HepG2 (cell line): Measurements from ENCODE around the gene GTF2H3. TPM values are rescaled to one million over a fixed set of nuclear protein-coding genes. Genes with fewer than 3 reads are reported as not detected.
A peak's percentile ranks its signal among the peaks of the same experiment; 100 is the strongest.

Source experiments
- ATAC-seq: fragments of 200-7000 bp; cut with Tn5 transposase; 3 replicates; pipeline ENCODE4 v1.9.1; 2020; ENCODE audit warnings: mild to moderate bottlenecking, moderate library complexity
- BruUV-seq: library from RNA; stranded (reverse); fragments of 400-500 nt; replicated peaks from 2 replicates; lab custom pipeline; 2021; lab: Mats Ljungman, UMichigan
- CTCF ChIA-PET: fragments of 300-600 bp; formaldehyde crosslinking; extraction: SDS; loops from one replicate; lab custom pipeline; 2021; ENCODE audit warnings: low total read pairs, inconsistent platforms, low intra/inter-chr PET ratio; lab: Yijun Ruan, JAX
- POLR2A ChIA-PET: fragments of 350-600 bp; sonication (Branson Sonifier 250); formaldehyde crosslinking; loops from one replicate; lab custom pipeline; 2020; ENCODE audit warnings: antibody characterized with exemption, inconsistent platforms; lab: Yijun Ruan, JAX
- DNase-seq: peaks from one replicate; pipeline ENCODE4 v3.0.0-alpha.2; 2015; ENCODE audit warnings: low spot score
- FAIRE-seq: peaks from 3 replicates; lab custom pipeline; 2011; peaks lifted over from hg19 to GRCh38; lab: Jason Lieb, UNC
- H2AFZ ChIP-seq: one replicate; pipeline ENCODE4 v1.6.1; 2011; ENCODE audit warnings: low read length, inconsistent platforms
- H3K27ac ChIP-seq: fragments of 300-600 bp; 3 replicates; pipeline ENCODE4 v1.8.0; 2011; ENCODE audit warnings: mixed run types, mild to moderate bottlenecking, mixed read lengths, low read length, inconsistent platforms; ENCODE audit not compliant: insufficient read depth; ENCODE audit errors: extremely low read length
- H3K27me3 ChIP-seq, 2 experiments: fragments of 200-600 bp in 1 of 2; 2 replicates in 1 of 2; 3 replicates in 1 of 2; pipeline versions ENCODE4 v1.6.0 to v1.8.0; 2011; ENCODE audit warnings: low read length in 2 of 2, mild to moderate bottlenecking in 2 of 2, moderate library complexity in 2 of 2, inconsistent platforms in 1 of 2; ENCODE audit not compliant: insufficient read depth in 2 of 2, control insufficient read depth in 1 of 2
- H3K36me3 ChIP-seq, 2 experiments: fragments of 200-600 bp in 1 of 2; replicated peaks in 1 of 2; 2 replicates in 1 of 2; 3 replicates in 1 of 2; pipeline versions ENCODE4 v1.5.1 to v1.8.0; 2011; ENCODE audit warnings: low read length in 2 of 2, inconsistent platforms in 1 of 2; ENCODE audit not compliant: insufficient read depth in 2 of 2, control insufficient read depth in 1 of 2
- H3K4me1 ChIP-seq: 2 replicates; pipeline ENCODE4 v1.5.1; 2012; ENCODE audit warnings: low read length, inconsistent platforms; ENCODE audit not compliant: insufficient read depth
- H3K4me2 ChIP-seq: 2 replicates; pipeline ENCODE4 v1.6.0; 2011; ENCODE audit warnings: low read depth, low read length, inconsistent platforms
- H3K4me3 ChIP-seq, 3 experiments: fragments of 200-600 bp in 1 of 3; sonication (generic), shearing (Covaris generic) in 1 of 3; replicated peaks in 1 of 3; 2 replicates each; pipeline ENCODE4 v1.5.1; 2011 to 2016; ENCODE audit warnings: low read length in 3 of 3, inconsistent platforms in 2 of 3, low read depth in 2 of 3, mild to moderate bottlenecking in 2 of 3, control low read depth in 1 of 3, mixed read lengths in 1 of 3; ENCODE audit not compliant: insufficient read depth in 1 of 3
- H3K79me2 ChIP-seq: one replicate; pipeline ENCODE4 v1.6.1; 2011; ENCODE audit warnings: low read length, inconsistent platforms; ENCODE audit not compliant: insufficient read depth
- H3K9ac ChIP-seq: 2 replicates; pipeline ENCODE4 v1.6.0; 2011; ENCODE audit warnings: mild to moderate bottlenecking, low read depth, low read length, inconsistent platforms; ENCODE audit not compliant: insufficient read depth
- H3K9me3 ChIP-seq: 2 replicates; pipeline ENCODE4 v1.5.1; 2012; ENCODE audit warnings: mild to moderate bottlenecking, low read length
- H4K20me1 ChIP-seq: 2 replicates; pipeline ENCODE4 v1.6.0; 2011; ENCODE audit warnings: inconsistent platforms, mild to moderate bottlenecking, low read length, moderate library complexity; ENCODE audit not compliant: insufficient read depth
- AGO2 ChIP-seq: fragments of 200-400 bp; formaldehyde crosslinking; optimal IDR thresholded peaks from 2 replicates; pipeline ENCODE3; 2017; ENCODE audit warnings: mild to moderate bottlenecking, low read depth, low read length, moderate library complexity
- CBFB ChIP-seq: sonication (generic); formaldehyde crosslinking; IDR thresholded peaks from 2 replicates; pipeline ENCODE4 v1.4.0; 2020; ENCODE audit warnings: missing genetic modification reagents
- MIXL1 ChIP-seq: IDR thresholded peaks from 2 replicates; pipeline ENCODE4 v1.6.1; 2016
- POLR2AphosphoS2 ChIP-seq: IDR thresholded peaks from 2 replicates; pipeline ENCODE4 v1.6.1; 2011; ENCODE audit warnings: low read depth, low read length, improper control_type of control experiment
- ZFP41 ChIP-seq: sonication (generic); formaldehyde crosslinking; IDR thresholded peaks from 2 replicates; pipeline ENCODE4 v1.4.0; 2020; ENCODE audit warnings: mild to moderate bottlenecking, missing genetic modification reagents, borderline replicate concordance
- ZNF10 ChIP-seq: sonication (generic); formaldehyde crosslinking; IDR thresholded peaks from 2 replicates; pipeline ENCODE4 v1.4.0; 2020; ENCODE audit warnings: mild to moderate bottlenecking, low read depth, missing genetic modification reagents, borderline replicate concordance
- ZNF335 ChIP-seq: sonication (generic); formaldehyde crosslinking; IDR thresholded peaks from 2 replicates; pipeline ENCODE4 v1.4.0; 2020; ENCODE audit warnings: missing genetic modification reagents
- whole genome bisulfite sequencing: methylation state at CpG from one replicate; pipeline ENCODE4 v1.1.6; 2017; ENCODE audit warnings: low lambda C conversion rate; 5-methylcytosine and 5-hydroxymethylcytosine counted together
- in situ Hi-C: cut with HindIII; loops from 2 replicates; pipeline ENCODE4 v1.10.0; 2017; ENCODE audit warnings: low pct_unique_long_range_greater_than_20kb; ENCODE audit not compliant: extremely low pct_ligation_motif_present
- intact Hi-C: fragments of 100-400 bp; cut with micrococcal nuclease; formaldehyde crosslinking; loops from one replicate; pipeline ENCODE4 v1.10.0; 2022; ENCODE audit not compliant: unreplicated experiment
- polyA plus RNA-seq, 8 experiments: library from polyadenylated mRNA; depleted of rRNA in 3 of 8; stranded (reverse) in 7 of 8; unstranded in 1 of 8; fragments of >200 nt; fragmentation: Illumina TruSeq in 4 of 8; extraction: Trizol in 4 of 8; gene quantifications; 2 replicates each; pipeline versions ENCODE4 v1.2.1 to v1.2.3, GENCODE V29; 2011 to 2016; ENCODE audit warnings: low read depth in 4 of 8, missing spikeins in 1 of 8, mixed read lengths in 1 of 8; ENCODE audit not compliant: insufficient read depth in 1 of 8
- total RNA-seq, 5 experiments: library from RNA; depleted of rRNA; stranded (reverse); fragments of >200 nt; fragmentation: Illumina TruSeq; extraction: Trizol; gene quantifications; 2 replicates each; pipeline ENCODE4 v1.2.3, GENCODE V29; 2016; ENCODE audit warnings: low read depth in 1 of 5
- TF ChIP-seq, protein P1 (sequence below), 2 experiments: sonication (generic) in 1 of 2; formaldehyde crosslinking in 1 of 2; IDR thresholded peaks; 2 replicates each; pipeline versions ENCODE4 v1.4.0 to v1.6.1; 2018 to 2020; ENCODE audit warnings: missing genetic modification reagents in 2 of 2, borderline replicate concordance in 1 of 2, low read depth in 1 of 2, mild to moderate bottlenecking in 1 of 2, missing biosample characterization in 1 of 2

GTF2H3 gene
- total and polyA plus RNA-seq, 2 of the 13 experiments (the other 11 are each of a cell fraction or from before 2014, with no cell fraction given), result 35.8 to 58.8 TPM

DNA sequence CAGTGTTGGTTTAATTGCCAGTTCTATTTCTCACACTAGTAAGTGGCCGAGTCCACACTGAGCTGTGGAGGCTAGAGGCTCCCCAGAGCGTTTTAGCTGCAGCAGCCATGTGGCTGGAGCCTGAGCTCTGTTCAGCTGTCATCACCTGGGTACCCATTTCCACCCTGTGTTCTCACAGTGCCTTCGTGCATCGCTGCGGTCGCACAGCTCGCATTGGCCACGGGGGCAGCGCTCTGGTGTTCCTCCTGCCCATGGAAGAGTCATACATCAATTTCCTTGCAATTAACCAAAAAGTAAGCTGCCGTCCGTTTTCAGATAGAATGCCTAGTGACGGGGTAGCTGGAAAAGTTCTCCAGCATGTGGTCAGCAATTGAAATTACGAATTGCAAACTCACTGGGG lies 16.0 kb upstream of the GTF2H3 start:
- H3K9me3 ChIP-seq, result no peaks in the 10 kb centered on the region
- no peak overlapping the region for H2AFZ ChIP-seq
- H4K20me1 ChIP-seq, result 0 out of 2 replicates have a peak, but pooled peaks cover 4% of the 10 kb centered on the region
- no peak overlapping the region for H3K27ac ChIP-seq
- no peak for DNase-seq
- ChIA-PET CTCF (no interaction called here), POLR2A (interaction anchor here (0.7 to 1.0 kb wide), 2 partner anchors 77 to 233 kb away, joined by 3 to 4 read pairs; partner anchors contain the start of gene KMT5A)
- intact Hi-C loops, result no loop called here
- H3K4me1 ChIP-seq, result no peaks in the 10 kb centered on the region
- H3K4me2 ChIP-seq, result no peak overlapping the region
- no peak for TF ChIP-seq CBFB (CRISPR knock-in tag)
- TF ChIP-seq AGO2, result peak; percentile 31
- no peak for TF ChIP-seq ZFP41 (CRISPR knock-in tag)
- TF ChIP-seq, protein P1, sequence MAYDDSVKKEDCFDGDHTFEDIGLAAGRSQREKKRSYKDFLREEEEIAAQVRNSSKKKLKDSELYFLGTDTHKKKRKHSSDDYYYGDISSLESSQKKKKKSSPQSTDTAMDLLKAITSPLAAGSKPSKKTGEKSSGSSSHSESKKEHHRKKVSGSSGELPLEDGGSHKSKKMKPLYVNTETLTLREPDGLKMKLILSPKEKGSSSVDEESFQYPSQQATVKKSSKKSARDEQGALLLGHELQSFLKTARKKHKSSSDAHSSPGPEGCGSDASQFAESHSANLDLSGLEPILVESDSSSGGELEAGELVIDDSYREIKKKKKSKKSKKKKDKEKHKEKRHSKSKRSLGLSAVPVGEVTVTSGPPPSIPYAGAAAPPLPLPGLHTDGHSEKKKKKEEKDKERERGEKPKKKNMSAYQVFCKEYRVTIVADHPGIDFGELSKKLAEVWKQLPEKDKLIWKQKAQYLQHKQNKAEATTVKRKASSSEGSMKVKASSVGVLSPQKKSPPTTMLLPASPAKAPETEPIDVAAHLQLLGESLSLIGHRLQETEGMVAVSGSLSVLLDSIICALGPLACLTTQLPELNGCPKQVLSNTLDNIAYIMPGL (CRISPR knock-in tag; IDR thresholded peaks at IDR 0.05; ENCODE audit: borderline replicate concordance in 1 of 2, low read depth in 1 of 2), result no peak
- no peak for TF ChIP-seq MIXL1 (CRISPR knock-in tag)
- TF ChIP-seq, all 625 proteins: peak for 1
- H3K4me3 ChIP-seq, result no peak overlapping the region
- WGBS, result 90% methylated on average over 13 of the region's 13 CpGs
- peaks cover 33 to 84% of the 10 kb centered on the region in 2 experiments for H3K36me3 ChIP-seq
- no TSS peak for BruUV-seq
- no peak overlapping the region for H3K9ac ChIP-seq
- H3K27me3 ChIP-seq, result no peaks in the 10 kb centered on the region
- in situ Hi-C loops, result no loop called here
- no peak for FAIRE-seq
- no peaks in the 10 kb centered on the region for H3K79me2 ChIP-seq
- no peak for ATAC-seq

DNA sequence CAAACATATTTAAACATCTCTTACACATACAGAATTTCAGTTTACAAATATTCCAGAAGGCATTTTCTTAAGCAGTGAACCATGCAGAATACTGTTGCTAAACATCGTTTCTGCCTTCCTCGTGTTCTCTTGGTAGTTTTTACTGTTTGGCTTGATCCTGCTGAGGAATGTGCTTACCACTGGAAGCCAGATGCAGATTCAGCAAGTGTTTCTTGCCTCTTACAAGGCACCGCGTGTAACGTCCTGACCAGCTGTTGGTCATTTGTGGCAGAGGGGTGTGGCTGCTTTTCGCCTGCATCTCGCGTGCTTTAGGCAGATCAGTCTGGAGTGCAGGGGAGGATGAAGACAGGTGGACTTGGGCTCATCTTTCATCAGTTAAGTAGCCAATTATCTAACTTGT lies 12.5 kb upstream of the GTF2H3 start:
- Histone ChIP-seq H3K79me2 (no peaks in the 10 kb centered on the region), H3K27ac (no peak overlapping the region), H3K27me3 (no peaks in the 10 kb centered on the region), H3K4me1 (peaks cover 6% of the 10 kb centered on the region; the same call in 1 of the 2 replicates), H3K36me3 (peaks cover 17 to 73% of the 10 kb centered on the region in 2 experiments), H3K4me3 (no peak overlapping the region), H3K9ac (no peak overlapping the region), H4K20me1 (0 out of 2 replicates have a peak, but pooled peaks cover 4% of the 10 kb centered on the region), H3K4me2 (no peak overlapping the region), H3K9me3 (no peaks in the 10 kb centered on the region), H2AFZ (no peak overlapping the region)
- TSS peak; percentile 51 for BruUV-seq
- CTCF ChIA-PET, result no interaction called here
- TF ChIP-seq ZNF10, result no peak
- peak; percentile 81; the same call in 1 of the 2 replicates for TF ChIP-seq POLR2AphosphoS2
- no peak for TF ChIP-seq ZNF335 (CRISPR knock-in tag)
- intact Hi-C loops, result no loop called here
- 91% methylated on average over 8 of the region's 8 CpGs for WGBS
- POLR2A ChIA-PET, result interaction anchor here (0.7 to 1.2 kb wide), 2 partner anchors 19 to 256 kb away, joined by 3 read pairs; partner anchors contain the start of gene DDX55
- in situ Hi-C loops, result no loop called here
- ATAC-seq (no peak), FAIRE-seq (no peak), DNase-seq (no peak)
